ENCODE measurements around the gene CDH10.

Gene CDH10

DNA sequence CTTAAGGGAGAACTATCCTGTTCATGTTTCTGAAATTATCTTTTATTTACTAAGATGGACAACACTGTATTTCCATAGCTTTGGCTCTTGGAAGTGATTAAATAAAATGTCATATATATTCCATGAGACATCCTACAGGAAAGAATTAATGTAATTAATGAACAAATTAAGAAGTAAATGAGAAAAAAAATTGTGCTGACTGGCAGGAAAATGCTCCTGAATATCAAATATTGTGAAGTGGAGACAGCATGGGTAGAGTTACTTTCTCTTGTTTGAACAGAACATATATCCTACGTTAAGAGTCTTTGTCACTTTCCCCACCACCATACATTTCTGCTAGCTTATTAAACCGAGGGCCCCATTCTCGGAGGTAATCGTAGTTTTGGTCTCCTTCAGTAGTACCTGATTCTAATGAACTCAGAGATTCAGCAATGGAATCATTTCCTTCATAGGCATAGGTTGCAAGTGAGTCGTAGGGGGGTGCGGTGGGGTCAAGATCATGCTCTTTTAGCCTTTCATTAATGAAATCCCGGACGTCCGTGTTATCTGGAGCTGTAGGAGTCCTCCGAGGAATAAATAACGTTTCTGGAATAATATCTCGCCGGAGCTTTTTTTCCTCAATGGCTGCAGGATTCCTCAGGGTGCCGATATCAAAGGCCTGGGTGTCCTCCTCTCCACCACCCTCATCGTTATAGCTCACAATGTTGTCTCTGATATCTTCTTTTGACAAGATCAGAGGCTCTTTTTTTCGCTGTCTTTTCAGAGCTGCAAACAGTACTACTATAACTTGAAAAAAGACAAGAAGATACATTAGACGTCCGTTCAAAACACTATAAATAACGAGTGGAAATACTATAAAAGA lies 157.2 kb downstream of the CDH10 start:
- DNase-seq, result no peak
- no peak overlapping the region for H2AFZ ChIP-seq (ENCODE audit: low read length)
- H3F3A ChIP-seq (ENCODE audit: insufficient read depth, low read length), result no peaks in the 10 kb centered on the region
- no peaks in the 10 kb centered on the region for H3K9me3 ChIP-seq (replicated peaks; ENCODE audit: insufficient read depth, low read length)
- H3K9ac ChIP-seq (ENCODE audit: low read length), result no peak overlapping the region
- no peaks in the 10 kb centered on the region for H3K4me1 ChIP-seq (ENCODE audit: low read length)
- H3K9me2 ChIP-seq (replicated peaks; ENCODE audit: insufficient read depth, low read length), result no peaks in the 10 kb centered on the region
- no peak overlapping the region for H3K4me3 ChIP-seq (ENCODE audit: low read length)
- H4K20me1 ChIP-seq (ENCODE audit: insufficient read depth, low read length), result no peaks in the 10 kb centered on the region
- TF ChIP-seq, protein P1, sequence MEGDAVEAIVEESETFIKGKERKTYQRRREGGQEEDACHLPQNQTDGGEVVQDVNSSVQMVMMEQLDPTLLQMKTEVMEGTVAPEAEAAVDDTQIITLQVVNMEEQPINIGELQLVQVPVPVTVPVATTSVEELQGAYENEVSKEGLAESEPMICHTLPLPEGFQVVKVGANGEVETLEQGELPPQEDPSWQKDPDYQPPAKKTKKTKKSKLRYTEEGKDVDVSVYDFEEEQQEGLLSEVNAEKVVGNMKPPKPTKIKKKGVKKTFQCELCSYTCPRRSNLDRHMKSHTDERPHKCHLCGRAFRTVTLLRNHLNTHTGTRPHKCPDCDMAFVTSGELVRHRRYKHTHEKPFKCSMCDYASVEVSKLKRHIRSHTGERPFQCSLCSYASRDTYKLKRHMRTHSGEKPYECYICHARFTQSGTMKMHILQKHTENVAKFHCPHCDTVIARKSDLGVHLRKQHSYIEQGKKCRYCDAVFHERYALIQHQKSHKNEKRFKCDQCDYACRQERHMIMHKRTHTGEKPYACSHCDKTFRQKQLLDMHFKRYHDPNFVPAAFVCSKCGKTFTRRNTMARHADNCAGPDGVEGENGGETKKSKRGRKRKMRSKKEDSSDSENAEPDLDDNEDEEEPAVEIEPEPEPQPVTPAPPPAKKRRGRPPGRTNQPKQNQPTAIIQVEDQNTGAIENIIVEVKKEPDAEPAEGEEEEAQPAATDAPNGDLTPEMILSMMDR (IDR thresholded peaks at IDR 0.05; ENCODE audit: low read length), result no peak
- TF ChIP-seq EZH2 (optimal IDR thresholded peaks at IDR 0.05; ENCODE audit: low read depth, low read length), result no peak
- TF ChIP-seq EZH2phosphoT487 (IDR thresholded peaks at IDR 0.05; ENCODE audit: low read length), result no peak
- no peaks in the 10 kb centered on the region for H3K79me2 ChIP-seq (ENCODE audit: low read length)
- H3K27ac ChIP-seq (ENCODE audit: low read length), result no peak overlapping the region
- H3K27me3 ChIP-seq (replicated peaks; ENCODE audit: insufficient read depth, low read length), result no peaks in the 10 kb centered on the region
- no peak overlapping the region for H3K4me2 ChIP-seq (ENCODE audit: low read depth, low read length)
- no peaks in the 10 kb centered on the region for H3K36me3 ChIP-seq (replicated peaks; ENCODE audit: insufficient read depth, low read length)

DNA sequence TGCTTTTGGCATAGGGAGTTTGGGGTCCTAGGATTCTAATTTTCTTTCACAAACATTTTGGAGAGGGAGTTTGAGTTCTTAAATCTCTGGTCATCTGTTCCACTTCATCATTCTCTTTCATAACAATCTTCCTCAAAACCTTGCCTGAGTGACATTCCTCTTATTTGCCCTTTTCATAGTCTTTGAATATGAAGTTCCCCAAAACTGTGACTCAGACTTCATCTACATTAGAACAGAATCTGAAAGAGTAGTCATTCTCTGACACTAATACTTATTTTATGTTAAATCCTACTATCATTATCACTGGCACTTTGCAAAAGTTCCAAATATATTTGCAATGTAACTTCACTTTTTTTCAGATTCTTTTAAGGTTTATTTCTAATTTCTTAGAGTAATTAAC lies 163.8 kb downstream of the CDH10 start:
- Histone ChIP-seq H3K36me3 (replicated peaks; ENCODE audit: insufficient read depth, low read length) (no peaks in the 10 kb centered on the region), H4K20me1 (ENCODE audit: insufficient read depth, low read length) (no peaks in the 10 kb centered on the region), H3F3A (ENCODE audit: insufficient read depth, low read length) (no peaks in the 10 kb centered on the region), H3K4me1 (ENCODE audit: low read length) (no peaks in the 10 kb centered on the region), H3K9ac (ENCODE audit: low read length) (no peak overlapping the region), H3K4me2 (ENCODE audit: low read depth, low read length) (no peak overlapping the region), H3K9me3 (replicated peaks; ENCODE audit: insufficient read depth, low read length) (no peaks in the 10 kb centered on the region), H3K4me3 (ENCODE audit: low read length) (no peak overlapping the region), H3K9me2 (replicated peaks; ENCODE audit: insufficient read depth, low read length) (no peaks in the 10 kb centered on the region), H3K27me3 (replicated peaks; ENCODE audit: insufficient read depth, low read length) (no peaks in the 10 kb centered on the region), H3K79me2 (ENCODE audit: low read length) (no peaks in the 10 kb centered on the region), H3K27ac (ENCODE audit: low read length) (no peak overlapping the region), H2AFZ (ENCODE audit: low read length) (no peak overlapping the region)
- DNase-seq, result no peak
- no peak for TF ChIP-seq EZH2 (optimal IDR thresholded peaks at IDR 0.05; ENCODE audit: low read depth, low read length)
- TF ChIP-seq, protein P1 (IDR thresholded peaks at IDR 0.05; ENCODE audit: low read length), result no peak
- TF ChIP-seq EZH2phosphoT487 (IDR thresholded peaks at IDR 0.05; ENCODE audit: low read length), result no peak

DNA sequence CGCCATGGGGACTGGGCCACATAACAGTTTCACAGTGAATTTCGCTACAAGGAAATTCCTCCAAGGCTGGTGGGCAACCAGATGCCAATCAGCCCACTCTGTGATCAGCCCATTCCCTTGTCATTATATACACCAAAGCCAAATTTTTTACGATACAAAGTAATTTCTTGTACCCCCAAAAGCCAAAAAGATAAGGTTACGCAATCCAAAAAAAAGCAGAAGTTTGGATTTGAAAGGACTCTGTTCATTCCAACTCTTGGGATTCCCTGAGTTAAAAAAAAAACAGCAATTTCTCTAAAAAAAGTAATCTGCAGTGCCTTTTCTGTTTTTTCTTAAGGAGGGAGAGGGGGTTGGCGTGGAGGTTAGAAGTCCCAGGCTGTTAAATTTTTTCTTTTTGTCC lies 166.8 kb downstream of the CDH10 start:
- Histone ChIP-seq H3K4me3 (ENCODE audit: low read length) (no peak overlapping the region), H4K20me1 (ENCODE audit: insufficient read depth, low read length) (no peaks in the 10 kb centered on the region), H3F3A (ENCODE audit: insufficient read depth, low read length) (no peaks in the 10 kb centered on the region), H3K36me3 (replicated peaks; ENCODE audit: insufficient read depth, low read length) (no peaks in the 10 kb centered on the region), H3K4me2 (ENCODE audit: low read depth, low read length) (no peak overlapping the region), H3K27ac (ENCODE audit: low read length) (no peak overlapping the region), H2AFZ (ENCODE audit: low read length) (no peak overlapping the region), H3K27me3 (replicated peaks; ENCODE audit: insufficient read depth, low read length) (no peaks in the 10 kb centered on the region), H3K9ac (ENCODE audit: low read length) (no peak overlapping the region), H3K9me2 (replicated peaks; ENCODE audit: insufficient read depth, low read length) (no peaks in the 10 kb centered on the region), H3K79me2 (ENCODE audit: low read length) (no peaks in the 10 kb centered on the region), H3K9me3 (replicated peaks; ENCODE audit: insufficient read depth, low read length) (no peaks in the 10 kb centered on the region), H3K4me1 (ENCODE audit: low read length) (no peaks in the 10 kb centered on the region)
- DNase-seq, result no peak
- TF ChIP-seq EZH2 (optimal IDR thresholded peaks at IDR 0.05; ENCODE audit: low read depth, low read length), result no peak
- no peak for TF ChIP-seq EZH2phosphoT487 (IDR thresholded peaks at IDR 0.05; ENCODE audit: low read length)
- TF ChIP-seq, protein P1 (IDR thresholded peaks at IDR 0.05; ENCODE audit: low read length), result no peak

Measured in MM.1S (cell line).